ENCODE measurements around the gene TUBGCP5. TPM values are rescaled to one million over a fixed set of nuclear protein-coding genes. Genes with fewer than 3 reads are reported as not detected.

The TUBGCP5 gene
- total RNA-seq, 1 donor from 2014 or later, result 14.6 TPM

DNA sequence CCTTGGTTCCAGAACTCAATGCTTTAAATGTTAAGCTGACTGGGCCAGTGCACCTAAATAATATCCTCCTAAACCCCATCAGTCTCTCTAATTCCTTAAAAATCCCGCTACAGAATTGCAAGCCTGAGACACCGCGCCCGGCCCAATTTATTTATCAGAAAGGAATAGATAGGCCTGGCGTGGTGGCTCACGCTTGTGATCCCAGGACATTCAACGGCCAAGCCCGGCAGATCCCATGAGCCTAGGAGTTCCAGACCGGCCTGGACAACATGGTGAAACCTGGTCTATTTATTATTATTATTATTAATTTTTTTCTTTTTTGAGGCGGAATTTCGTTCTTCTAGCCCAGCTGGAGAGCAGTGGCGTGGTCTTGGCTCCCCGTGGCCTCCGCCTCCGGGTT is 28.0 kb upstream of the TUBGCP5 start:
- no peak overlapping the region for H3K4me3 Mint-ChIP-seq (ENCODE audit: unreplicated experiment)
- no peaks in the 10 kb centered on the region for H3K36me3 Mint-ChIP-seq (ENCODE audit: low read depth)
- TF ChIP-seq, protein P1, sequence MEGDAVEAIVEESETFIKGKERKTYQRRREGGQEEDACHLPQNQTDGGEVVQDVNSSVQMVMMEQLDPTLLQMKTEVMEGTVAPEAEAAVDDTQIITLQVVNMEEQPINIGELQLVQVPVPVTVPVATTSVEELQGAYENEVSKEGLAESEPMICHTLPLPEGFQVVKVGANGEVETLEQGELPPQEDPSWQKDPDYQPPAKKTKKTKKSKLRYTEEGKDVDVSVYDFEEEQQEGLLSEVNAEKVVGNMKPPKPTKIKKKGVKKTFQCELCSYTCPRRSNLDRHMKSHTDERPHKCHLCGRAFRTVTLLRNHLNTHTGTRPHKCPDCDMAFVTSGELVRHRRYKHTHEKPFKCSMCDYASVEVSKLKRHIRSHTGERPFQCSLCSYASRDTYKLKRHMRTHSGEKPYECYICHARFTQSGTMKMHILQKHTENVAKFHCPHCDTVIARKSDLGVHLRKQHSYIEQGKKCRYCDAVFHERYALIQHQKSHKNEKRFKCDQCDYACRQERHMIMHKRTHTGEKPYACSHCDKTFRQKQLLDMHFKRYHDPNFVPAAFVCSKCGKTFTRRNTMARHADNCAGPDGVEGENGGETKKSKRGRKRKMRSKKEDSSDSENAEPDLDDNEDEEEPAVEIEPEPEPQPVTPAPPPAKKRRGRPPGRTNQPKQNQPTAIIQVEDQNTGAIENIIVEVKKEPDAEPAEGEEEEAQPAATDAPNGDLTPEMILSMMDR (IDR thresholded peaks at IDR 0.05), result no peak
- peak; percentile 60 for DNase-seq (ENCODE audit: low spot score)
- H3K27me3 Mint-ChIP-seq (ENCODE audit: low read depth), result peaks cover 7% of the 10 kb centered on the region
- H3K27ac Mint-ChIP-seq (ENCODE audit: unreplicated experiment), result no peak overlapping the region
- no peaks in the 10 kb centered on the region for H3K4me1 Mint-ChIP-seq (ENCODE audit: low read depth)
- H3K9me3 Mint-ChIP-seq (ENCODE audit: low read depth), result peaks cover 15% of the 10 kb centered on the region

DNA sequence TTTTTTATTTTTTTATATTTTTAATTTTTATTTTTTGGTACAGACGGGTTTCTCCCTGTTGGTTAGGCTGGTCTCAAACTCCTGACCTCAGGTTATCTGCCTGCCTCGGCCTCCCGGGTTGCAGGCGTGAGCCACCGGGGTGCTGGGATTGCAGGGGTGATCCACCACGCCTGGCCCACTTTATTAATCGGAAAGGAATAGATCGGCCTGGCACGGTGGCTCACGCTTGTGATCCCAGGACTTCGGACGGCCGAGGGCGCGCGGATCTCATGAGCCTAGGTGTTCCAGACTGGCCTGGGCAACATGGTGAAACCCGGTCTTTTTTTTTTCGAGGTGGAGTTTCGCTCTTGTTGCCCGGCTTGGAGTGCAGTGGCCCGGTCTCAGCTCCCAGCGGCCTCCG is 26.5 kb upstream of the TUBGCP5 start:
- no peaks in the 10 kb centered on the region for H3K36me3 Mint-ChIP-seq (ENCODE audit: low read depth)
- TF ChIP-seq, protein P1 (IDR thresholded peaks at IDR 0.05), result no peak
- no peak for DNase-seq (ENCODE audit: low spot score)
- peaks cover 16% of the 10 kb centered on the region for H3K9me3 Mint-ChIP-seq (ENCODE audit: low read depth)
- H3K4me3 Mint-ChIP-seq (ENCODE audit: unreplicated experiment), result no peak overlapping the region
- peaks cover 1% of the 10 kb centered on the region for H3K27me3 Mint-ChIP-seq (ENCODE audit: low read depth)
- H3K4me1 Mint-ChIP-seq (ENCODE audit: low read depth), result no peaks in the 10 kb centered on the region
- H3K27ac Mint-ChIP-seq (ENCODE audit: unreplicated experiment), result no peak overlapping the region

DNA sequence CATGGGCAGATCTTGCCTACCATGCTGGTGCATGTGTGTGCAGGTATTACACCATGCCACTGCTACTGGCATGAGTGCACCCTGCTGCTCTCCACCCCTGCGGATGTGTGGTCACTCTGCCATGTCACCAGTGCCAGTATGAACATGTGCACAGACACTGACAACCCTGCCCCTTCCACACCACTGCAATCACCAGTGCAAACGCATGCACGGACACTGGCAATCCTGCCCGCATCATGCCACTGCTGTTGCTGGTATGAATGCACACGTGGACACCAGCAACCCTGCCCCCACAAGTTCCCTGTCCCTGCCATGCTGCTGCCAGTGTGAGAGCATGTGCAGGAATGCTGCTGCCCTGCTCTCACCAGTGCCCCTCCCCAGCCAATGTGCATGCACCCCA is 24.8 kb upstream of the TUBGCP5 start:
- TF ChIP-seq, protein P1 (IDR thresholded peaks at IDR 0.05), result no peak
- Mint-ChIP-seq H3K4me1 (ENCODE audit: low read depth) (no peaks in the 10 kb centered on the region), H3K4me3 (ENCODE audit: unreplicated experiment) (no peak overlapping the region), H3K27me3 (ENCODE audit: low read depth) (peaks cover 6% of the 10 kb centered on the region), H3K36me3 (ENCODE audit: low read depth) (no peaks in the 10 kb centered on the region), H3K9me3 (ENCODE audit: low read depth) (peaks cover 16% of the 10 kb centered on the region), H3K27ac (ENCODE audit: unreplicated experiment) (no peak overlapping the region)
- DNase-seq (ENCODE audit: low spot score), result peak; percentile 56

DNA sequence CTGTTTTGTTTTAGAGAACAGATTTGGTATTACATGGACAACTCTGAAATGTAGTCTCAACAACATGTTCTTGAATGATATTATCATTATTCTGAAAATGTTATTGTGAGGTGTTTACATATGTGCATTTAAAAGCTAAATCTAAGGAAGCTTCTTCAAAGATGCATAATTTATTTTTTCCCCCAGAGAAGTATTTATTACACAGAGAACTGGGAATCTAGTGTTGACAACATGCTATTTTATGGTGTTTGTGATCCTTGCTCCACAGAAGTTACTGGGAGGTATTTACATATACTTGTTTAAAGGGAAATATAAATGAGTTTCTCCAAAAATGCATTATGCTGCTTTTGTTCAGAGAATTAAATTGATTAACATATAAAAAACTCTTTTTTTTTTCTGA is 18.3 kb upstream of the TUBGCP5 start:
- Mint-ChIP-seq H3K36me3 (ENCODE audit: low read depth) (no peaks in the 10 kb centered on the region), H3K27me3 (ENCODE audit: low read depth) (peaks cover 17% of the 10 kb centered on the region), H3K9me3 (ENCODE audit: low read depth) (peaks cover 8% of the 10 kb centered on the region), H3K27ac (ENCODE audit: unreplicated experiment) (no peak overlapping the region), H3K4me1 (ENCODE audit: low read depth) (no peaks in the 10 kb centered on the region), H3K4me3 (ENCODE audit: unreplicated experiment) (no peak overlapping the region)
- TF ChIP-seq, protein P1 (IDR thresholded peaks at IDR 0.05), result no peak
- no peak for DNase-seq (ENCODE audit: low spot score)

DNA sequence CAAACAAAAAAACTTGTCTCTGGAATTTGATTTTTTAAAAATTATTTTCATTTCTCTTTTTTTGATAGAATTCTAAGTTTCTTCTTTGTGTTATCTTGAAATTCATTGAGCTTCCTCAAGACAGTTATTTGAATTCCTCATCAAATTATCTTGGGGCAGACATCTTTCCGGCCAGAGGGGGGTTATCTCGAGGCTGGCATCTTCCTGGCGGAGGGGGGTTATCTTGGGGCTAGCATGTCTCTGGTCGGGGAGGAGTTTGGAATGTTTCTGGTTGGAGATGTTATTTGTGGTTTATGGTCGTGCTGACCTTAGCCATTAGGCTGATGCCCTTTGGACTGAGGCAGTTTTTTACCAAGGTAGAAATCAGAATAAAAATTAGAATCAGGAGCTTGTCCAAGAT is 15.9 kb upstream of the TUBGCP5 start:
- Mint-ChIP-seq H3K9me3 (ENCODE audit: low read depth) (peaks cover 3% of the 10 kb centered on the region), H3K27me3 (ENCODE audit: low read depth) (peaks cover 17% of the 10 kb centered on the region), H3K27ac (ENCODE audit: unreplicated experiment) (no peak overlapping the region), H3K36me3 (ENCODE audit: low read depth) (no peaks in the 10 kb centered on the region), H3K4me1 (ENCODE audit: low read depth) (no peaks in the 10 kb centered on the region), H3K4me3 (ENCODE audit: unreplicated experiment) (no peak overlapping the region)
- DNase-seq (ENCODE audit: low spot score), result no peak
- TF ChIP-seq, protein P1 (IDR thresholded peaks at IDR 0.05), result no peak

Data from chondrocyte (in vitro differentiated cells).